Stimulated activated CD4-positive, alpha-beta T cell treated with anti-CD3 and anti-CD28 coated beads, Interleukin-1b, Interleukin-23, amount 100 ng/mL, for 4 hours (primary cell): ENCODE results near the gene SIGLEC7.
A peak's percentile ranks its signal among the peaks of the same experiment; 100 is the strongest.
"Not testable (repeated sequence)": the region's sequence is repeated elsewhere in the genome, so short reads cannot be mapped to it uniquely, and the experiment has no call there.

Experiments used
- DNase-seq, 2 donors: peaks; one replicate each; pipeline ENCODE4 v3.0.0-alpha.2; 2020; ENCODE audit warnings: low read depth in 2 of 2

The SIGLEC7 gene

DNA sequence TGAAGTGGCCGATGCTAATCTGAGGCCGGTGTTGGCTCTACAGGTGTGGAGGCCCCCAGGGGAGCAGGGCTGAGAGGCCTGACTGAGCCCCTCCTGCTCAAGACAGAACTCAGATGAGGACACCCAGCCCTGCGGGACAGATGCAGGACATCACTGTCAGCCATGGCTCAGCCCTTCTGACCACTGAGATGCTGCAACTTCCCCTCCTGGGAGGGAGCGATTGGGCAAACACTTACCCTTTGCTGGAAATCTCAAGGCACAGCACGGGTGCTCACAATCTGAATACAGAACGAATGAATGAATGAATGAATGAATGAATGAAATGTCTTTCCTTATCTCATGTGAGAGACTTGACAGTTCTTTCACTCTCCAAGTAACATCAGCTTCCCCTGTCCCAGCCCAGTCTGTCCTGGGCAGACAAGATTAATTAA lies 3.5 kb upstream of the SIGLEC7 start:
- DNase-seq: no peak

GRCh38 chr19:51139299-51140014 lies 2.6 kb upstream of the SIGLEC7 start:
- DNase-seq: no peak

GRCh38 chr19:51140441-51140840 lies 1.7 kb upstream of the SIGLEC7 start:
- no peak for DNase-seq

- DNase-seq: no peak
Observed at GRCh38 chr19:51141181-51141580, 920 bp upstream of the SIGLEC7 start.

- not testable (repeated sequence) for DNase-seq
Observed at GRCh38 chr19:51142809-51143475, 841 bp downstream of the SIGLEC7 start.

- DNase-seq: no peak
Observed at GRCh38 chr19:51143486-51143885, 1.4 kb downstream of the SIGLEC7 start.

DNA sequence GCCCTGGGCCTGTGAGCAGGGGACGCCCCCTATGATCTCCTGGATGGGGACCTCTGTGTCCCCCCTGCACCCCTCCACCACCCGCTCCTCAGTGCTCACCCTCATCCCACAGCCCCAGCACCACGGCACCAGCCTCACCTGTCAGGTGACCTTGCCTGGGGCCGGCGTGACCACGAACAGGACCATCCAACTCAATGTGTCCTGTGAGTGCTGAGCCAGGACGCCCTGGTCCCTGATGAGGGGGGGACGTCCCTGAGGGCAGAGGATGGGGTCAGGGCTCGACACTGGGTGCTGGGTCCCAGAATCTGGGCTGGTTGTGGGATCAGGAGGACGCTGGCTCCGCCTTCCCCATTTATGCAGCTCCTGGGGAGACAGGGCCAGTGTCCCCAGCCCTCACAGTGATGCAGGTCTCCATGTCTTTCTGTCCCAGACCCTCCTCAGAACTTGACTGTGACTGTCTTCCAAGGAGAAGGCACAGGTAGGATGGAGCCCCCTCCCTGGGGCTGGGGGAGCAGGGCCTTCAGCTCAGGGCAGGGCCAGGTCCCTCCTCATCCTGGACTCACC lies 2.5 kb downstream of the SIGLEC7 start:
- no peak for DNase-seq

GRCh38 chr19:51145916-51146493 lies 3.9 kb downstream of the SIGLEC7 start:
- DNase-seq: no peak

- DNase-seq: no peak
Observed at GRCh38 chr19:51146751-51147150, 4.7 kb downstream of the SIGLEC7 start.

GRCh38 chr19:51147663-51148062 lies 5.6 kb downstream of the SIGLEC7 start:
- no peak for DNase-seq

GRCh38 chr19:51148580-51148979 lies 6.5 kb downstream of the SIGLEC7 start:
- no peak for DNase-seq

GRCh38 chr19:51150627-51151026 lies 8.5 kb downstream of the SIGLEC7 start:
- DNase-seq: no peak

- no peak for DNase-seq
Observed at GRCh38 chr19:51156710-51157109, 14.6 kb downstream of the SIGLEC7 start.

GRCh38 chr19:51157265-51157664 lies 15.2 kb downstream of the SIGLEC7 start:
- DNase-seq: no peak

GRCh38 chr19:51158474-51159129 lies 16.5 kb downstream of the SIGLEC7 start:
- DNase-seq: peak; percentile 70 to 75

DNA sequence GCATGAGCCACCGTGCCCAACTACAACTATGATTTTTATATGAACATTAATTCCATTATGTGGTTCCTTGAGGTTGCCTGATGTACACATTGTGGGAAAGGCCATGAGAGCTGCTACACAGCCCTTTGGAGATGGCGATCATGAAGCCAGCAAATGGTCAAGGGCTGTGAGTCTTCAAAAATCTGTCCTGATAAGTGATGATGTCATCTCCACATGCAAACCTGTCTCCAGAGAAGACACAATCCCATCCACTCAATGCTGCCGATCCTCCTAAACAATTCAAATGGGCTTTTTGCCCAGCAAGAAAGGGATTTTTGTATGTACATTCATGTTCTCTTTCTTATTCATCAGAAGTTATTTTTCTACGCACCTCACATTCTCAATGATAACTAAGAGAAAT lies 17.6 kb downstream of the SIGLEC7 start:
- DNase-seq: no peak

DNA sequence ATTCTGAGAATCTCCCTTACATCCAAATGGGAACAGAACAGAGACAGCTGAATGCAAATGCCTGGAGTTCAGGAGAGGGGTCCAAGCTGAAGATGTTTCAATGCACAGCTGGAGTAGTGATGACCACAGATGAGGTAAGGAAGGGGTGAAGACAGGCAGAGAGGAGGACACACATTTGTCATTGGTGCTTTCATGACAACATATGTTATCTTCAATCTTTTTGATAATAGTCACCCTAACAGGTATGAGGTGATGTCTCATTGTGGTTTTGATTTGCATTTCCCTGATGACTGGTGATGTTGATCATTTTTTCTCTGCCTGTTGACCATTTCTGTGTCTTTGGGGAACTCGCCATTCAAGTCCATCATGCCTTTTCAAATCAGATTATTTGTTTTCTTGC lies 19.2 kb downstream of the SIGLEC7 start:
- no peak for DNase-seq

DNA sequence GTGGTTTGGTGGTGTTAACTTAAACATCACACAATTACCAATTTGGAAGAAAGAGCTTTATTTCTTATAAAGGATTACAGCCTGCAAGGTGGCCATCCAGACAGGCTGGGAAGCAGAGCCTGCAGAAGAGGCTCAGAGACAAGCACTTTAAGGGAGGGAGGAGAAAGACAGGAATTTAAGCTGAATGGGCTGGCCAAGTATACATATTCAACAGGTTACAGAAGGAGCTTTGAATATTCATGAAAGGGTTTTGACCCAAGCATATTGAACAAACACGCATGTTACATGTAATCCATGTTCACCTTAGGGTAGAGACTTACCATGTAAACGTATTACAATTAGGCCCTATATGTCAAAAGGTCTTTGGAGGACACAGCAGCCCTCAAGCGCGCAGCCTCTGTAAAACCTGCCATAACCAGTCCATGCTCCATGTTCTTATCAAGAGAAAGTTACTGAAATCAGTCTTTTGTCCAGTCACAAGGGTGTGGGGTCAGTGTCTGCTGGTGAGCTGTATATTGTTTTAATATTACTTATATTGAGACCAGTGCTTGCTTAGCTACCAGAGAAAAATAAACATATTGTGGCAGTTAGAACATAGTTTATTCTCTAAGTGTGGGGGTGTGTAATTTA lies 19.9 kb downstream of the SIGLEC7 start:
- DNase-seq: no peak

GRCh38 chr19:51163257-51163656 lies 21.2 kb downstream of the SIGLEC7 start:
- DNase-seq: no peak

DNA sequence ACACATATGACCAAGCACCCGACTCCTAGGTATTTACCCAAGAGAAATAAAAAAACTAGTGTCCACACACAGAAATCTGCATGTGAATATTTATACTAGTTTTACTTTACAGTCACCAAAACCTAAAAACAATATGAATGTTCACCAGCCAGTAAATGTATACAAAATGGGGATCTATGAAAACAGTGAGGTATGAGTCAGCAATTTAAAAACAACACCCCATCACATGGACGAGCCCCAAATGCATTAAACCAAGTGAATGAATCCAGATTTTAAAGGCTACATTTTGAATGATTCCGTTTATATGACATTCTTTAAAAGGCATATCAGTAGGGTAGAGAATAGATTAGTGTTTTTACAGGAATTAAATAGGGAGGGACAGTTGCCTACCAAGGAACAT lies 22.1 kb downstream of the SIGLEC7 start:
- DNase-seq: no peak

DNA sequence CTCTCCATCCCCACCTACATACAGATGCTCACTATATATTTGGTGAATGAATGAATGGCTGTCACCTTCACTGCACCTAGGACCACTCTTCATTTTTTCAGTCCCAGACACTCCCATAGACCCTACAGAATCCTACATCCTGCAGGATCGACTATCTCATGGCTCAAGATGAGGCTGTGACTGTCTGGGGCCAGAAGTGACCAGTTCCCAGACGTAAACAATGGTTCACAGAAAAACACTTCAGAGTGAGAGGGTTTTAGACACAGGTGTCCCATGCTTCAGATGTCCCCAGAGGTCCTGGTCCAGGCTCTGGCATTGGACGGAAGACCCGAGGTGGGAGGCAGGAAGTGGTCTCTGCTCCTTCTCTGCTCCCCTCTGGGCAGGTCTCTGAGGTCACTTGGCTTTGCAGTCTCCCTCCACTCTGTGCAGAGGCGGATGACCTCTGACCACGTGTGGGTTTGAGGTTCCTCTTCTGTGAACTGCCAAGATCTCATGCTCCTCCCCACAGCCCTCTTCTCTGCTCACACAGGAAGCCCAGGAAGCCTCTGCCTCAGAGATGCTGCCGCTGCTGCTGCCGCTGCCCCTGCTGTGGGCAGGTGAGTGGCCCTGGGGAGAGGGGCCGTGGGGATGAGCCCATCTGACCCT lies 24.9 kb downstream of the SIGLEC7 start:
- no peak for DNase-seq
